AG09319 (cell line): ENCODE data around the gene STARD7.

Experiments
- DNase-seq: peaks from one replicate; pipeline ENCODE4 v3.0.0-alpha.2; 2010; ENCODE audit warnings: low read depth; ENCODE audit errors: extremely low read depth
- TF ChIP-seq, protein P1 (sequence below): IDR thresholded peaks from 2 replicates; pipeline ENCODE4 v1.5.1; 2011; ENCODE audit warnings: low read depth, mild to moderate bottlenecking, inconsistent platforms, low read length, moderate library complexity

The STARD7 gene

DNA sequence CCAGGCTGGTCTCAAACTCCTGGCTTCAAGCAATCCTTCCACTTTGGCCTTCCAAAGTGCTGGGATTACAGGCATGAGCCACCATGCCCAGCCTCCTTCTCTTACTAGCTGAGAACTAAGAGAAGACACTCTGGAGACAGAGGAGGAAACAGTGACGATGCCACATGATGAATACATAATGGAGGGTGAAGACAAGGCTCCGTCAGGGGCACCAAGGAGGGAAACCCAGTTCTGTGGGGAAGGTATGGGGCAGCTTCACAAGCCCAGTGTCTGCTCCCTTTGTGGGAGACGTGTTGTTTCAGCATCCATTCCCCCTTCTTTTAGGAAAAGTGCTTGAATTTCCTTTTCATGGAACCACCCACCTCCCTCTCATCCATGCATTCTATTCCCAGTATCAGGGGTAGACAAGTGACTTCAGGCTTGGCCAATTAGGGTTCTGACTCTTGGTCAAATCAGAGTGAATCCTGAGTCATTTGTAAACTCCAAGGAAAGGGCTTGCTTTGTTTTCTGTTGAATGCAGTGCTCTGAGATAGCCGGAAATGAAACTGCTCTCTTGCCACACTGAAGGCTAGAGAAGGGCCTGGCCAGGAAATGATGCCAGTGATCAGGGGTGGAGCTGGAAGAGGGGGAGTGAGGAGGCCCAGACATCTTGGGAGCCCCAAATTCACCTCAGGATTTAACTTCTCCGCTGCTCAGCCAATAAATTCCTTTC, 33.4 kb upstream of the STARD7 start:
- TF ChIP-seq, protein P1, sequence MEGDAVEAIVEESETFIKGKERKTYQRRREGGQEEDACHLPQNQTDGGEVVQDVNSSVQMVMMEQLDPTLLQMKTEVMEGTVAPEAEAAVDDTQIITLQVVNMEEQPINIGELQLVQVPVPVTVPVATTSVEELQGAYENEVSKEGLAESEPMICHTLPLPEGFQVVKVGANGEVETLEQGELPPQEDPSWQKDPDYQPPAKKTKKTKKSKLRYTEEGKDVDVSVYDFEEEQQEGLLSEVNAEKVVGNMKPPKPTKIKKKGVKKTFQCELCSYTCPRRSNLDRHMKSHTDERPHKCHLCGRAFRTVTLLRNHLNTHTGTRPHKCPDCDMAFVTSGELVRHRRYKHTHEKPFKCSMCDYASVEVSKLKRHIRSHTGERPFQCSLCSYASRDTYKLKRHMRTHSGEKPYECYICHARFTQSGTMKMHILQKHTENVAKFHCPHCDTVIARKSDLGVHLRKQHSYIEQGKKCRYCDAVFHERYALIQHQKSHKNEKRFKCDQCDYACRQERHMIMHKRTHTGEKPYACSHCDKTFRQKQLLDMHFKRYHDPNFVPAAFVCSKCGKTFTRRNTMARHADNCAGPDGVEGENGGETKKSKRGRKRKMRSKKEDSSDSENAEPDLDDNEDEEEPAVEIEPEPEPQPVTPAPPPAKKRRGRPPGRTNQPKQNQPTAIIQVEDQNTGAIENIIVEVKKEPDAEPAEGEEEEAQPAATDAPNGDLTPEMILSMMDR: no peak
- DNase-seq: no peak

DNA sequence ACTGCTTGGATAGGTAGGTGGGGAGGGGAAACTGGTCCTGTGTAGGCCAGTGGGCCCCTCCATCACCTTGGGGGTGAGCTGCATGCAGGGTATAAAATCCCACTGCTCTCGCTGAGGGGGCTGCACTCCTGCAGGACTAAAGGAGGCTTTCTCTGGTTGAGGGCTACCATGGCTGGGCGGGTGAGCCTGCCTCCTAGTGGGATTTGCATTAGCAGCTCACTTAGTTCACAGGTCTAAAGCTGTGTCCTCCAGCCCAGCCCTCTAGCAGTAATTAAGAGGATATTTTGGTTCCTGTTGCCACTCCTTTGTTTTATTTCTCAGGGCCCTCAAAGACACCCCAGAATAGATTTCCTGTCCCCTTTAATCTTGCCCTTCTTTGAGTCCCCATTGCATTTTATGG, 32.6 kb upstream of the STARD7 start:
- DNase-seq: no peak

DNA sequence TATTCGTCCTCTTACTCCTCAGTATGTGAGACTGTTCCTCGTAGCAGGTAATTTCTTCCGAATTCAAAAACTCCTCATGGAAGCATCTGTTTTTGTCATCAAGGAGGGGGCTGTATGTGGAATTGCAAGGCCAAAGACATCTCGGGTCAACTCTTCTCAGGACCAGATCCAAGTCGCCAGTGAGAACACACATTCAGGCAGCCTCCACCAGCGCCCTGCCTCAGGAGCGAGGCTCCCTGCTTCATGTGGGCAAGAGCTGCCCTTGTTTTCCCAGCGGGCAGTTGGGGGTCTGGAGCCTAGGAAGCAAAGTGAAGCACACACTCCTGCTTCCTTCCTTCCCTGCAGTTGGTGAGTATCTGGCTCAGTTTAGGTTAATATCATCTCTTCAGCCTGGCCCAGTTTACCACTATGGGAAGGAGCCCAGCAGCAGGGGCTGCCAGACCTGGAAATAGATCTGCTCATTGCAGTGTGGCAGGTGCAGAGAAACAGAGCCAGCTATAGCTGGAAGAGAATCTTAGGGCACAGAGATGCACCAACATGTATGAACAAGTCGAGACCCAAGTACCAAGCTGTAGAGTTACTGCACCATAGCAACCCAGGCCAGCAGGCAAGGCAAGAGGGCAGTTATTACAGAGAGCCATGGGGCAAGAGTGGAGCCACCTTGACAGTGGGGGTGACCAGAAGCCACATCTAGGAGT, 31.9 kb upstream of the STARD7 start:
- DNase-seq: no peak
- TF ChIP-seq, protein P1: no peak

More for the DNA sequence above, 32.6 kb upstream of the STARD7 start:
- TF ChIP-seq, protein P1: no peak

DNA sequence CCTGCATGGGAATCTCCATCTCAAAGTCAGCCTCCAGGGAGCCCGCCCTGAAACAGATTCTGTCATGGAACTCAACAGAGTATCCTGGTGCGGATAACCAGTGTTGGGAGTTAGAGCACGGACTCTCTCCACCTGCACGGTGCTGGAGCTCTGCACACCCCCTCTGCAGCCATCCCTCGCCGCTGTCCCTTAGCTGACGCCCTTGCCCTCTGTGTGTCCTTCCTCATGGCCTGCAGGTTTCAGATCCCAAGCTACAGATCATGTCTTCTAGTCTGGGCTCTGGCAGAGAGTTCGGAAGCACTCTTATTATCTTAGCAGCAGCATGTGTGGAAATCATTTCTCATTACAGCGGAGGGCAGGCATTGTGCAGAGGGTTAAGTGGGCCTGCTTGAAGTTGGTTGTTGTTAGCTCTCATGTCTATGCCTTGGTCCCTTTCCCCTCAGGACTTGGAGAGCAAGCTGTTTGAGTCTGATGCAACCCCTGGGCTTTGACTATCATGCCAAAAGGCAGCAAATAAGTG, 31.2 kb upstream of the STARD7 start:
- TF ChIP-seq, protein P1: no peak
- no peak for DNase-seq

DNA sequence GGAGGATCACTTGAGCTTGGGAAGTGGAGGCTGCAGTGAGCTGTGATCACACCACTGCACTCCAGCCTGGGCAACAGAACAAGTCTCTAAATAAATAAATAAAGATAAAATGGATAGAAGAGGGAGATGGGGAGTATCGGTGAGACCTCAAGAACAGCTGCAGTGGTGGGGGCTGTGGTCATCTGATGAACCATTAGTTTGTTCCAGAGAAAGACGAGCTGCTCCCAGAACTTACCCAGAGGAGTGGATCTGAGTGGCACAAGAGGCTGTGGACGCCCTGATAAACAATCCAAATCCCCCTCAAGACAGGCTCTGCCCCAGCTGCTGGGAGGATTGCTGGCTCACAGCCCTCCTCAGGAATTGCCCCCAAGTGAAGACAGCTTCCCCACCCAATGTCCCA, 30.5 kb upstream of the STARD7 start:
- DNase-seq: no peak
- TF ChIP-seq, protein P1: no peak

DNA sequence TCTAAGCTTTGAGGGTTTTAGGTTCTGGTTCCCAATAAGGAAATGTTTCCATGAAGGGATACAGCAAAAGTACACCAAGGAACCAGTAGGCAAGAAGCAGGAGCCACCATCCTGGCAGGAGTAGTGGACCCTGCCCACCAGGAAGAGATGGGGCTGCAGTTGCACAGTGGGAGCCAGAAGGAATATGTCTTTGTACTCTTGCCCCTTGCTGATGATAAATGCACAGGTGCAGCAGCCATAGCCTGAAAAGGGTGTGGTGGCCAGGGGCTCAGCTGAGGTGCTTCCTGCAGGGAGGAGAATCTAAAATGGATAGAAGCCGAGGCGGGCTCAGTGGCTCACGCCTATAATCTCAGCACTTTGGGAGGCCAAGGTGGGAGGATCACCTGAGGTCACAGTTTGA, 29.6 kb upstream of the STARD7 start:
- no peak for DNase-seq
- TF ChIP-seq, protein P1: no peak

DNA sequence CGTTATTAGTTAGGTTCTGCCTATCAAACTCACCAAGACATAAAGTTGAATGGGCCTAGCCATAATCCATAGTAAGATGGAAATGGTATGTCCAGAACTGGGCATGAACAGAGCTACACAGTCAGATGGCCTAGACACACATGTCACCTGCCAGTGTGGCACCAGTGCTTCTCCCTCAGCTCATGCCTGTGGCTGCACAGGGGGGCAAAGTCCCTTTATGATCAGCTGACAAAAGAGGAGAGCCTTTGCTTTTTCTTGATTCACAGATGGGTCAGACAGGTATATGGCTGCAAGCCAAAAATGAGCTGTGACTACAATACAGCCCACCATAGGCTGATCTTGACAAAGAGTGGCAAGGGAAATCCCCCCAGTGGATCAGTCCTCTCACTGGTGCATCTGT, 28.3 kb upstream of the STARD7 start:
- no peak for DNase-seq
- TF ChIP-seq, protein P1: no peak
